H1 (cell line): ENCODE results near the gene LMX1B.

Experiments
- ATF3 ChIP-seq: IDR thresholded peaks from 2 replicates; pipeline ENCODE4 v1.6.1; 2011; ENCODE audit warnings: low read depth, mild to moderate bottlenecking, low read length; ENCODE audit not compliant: insufficient read depth
- CEBPB ChIP-seq: IDR thresholded peaks from 2 replicates; pipeline ENCODE4 v1.6.1; 2012; ENCODE audit warnings: low read depth, low read length
- CTCF ChIP-seq, 3 experiments: IDR thresholded peaks; 1 replicate in 2 of 3; 2 replicates in 1 of 3; pipeline versions ENCODE4 v1.5.1 to v1.6.1; 2011; ENCODE audit warnings: low read length in 3 of 3, mild to moderate bottlenecking in 3 of 3, inconsistent platforms in 2 of 3, low read depth in 1 of 3, moderate library complexity in 1 of 3; ENCODE audit not compliant: insufficient read depth in 1 of 3; ENCODE audit errors: control extremely low read depth in 1 of 3
- EP300 ChIP-seq, 2 experiments: IDR thresholded peaks; 1 replicate in 1 of 2; 2 replicates in 1 of 2; pipeline ENCODE4 v1.6.1; 2011 to 2012; ENCODE audit warnings: low read depth in 2 of 2, low read length in 2 of 2, mild to moderate bottlenecking in 2 of 2, borderline replicate concordance in 1 of 2, inconsistent platforms in 1 of 2, moderate library complexity in 1 of 2
- EZH2 ChIP-seq: fragments of 200-600 bp; sonication (generic); IDR thresholded peaks from 2 replicates; pipeline ENCODE4 v1.7.1; 2012; ENCODE audit warnings: low read depth, mild to moderate bottlenecking, moderate library complexity, low read length, inconsistent platforms; ENCODE audit not compliant: severe bottlenecking
- POLR2A ChIP-seq, 2 experiments: IDR thresholded peaks; 1 replicate in 1 of 2; 2 replicates in 1 of 2; pipeline ENCODE4 v1.6.1; 2011; ENCODE audit warnings: low read depth in 2 of 2, low read length in 2 of 2, mild to moderate bottlenecking in 2 of 2; ENCODE audit errors: control extremely low read depth in 1 of 2
- RAD21 ChIP-seq, 2 experiments: IDR thresholded peaks in 1 of 2; conservative IDR thresholded peaks in 1 of 2; 2 replicates each; pipeline ENCODE4 v1.6.1; 2011; ENCODE audit warnings: low read depth in 2 of 2, low read length in 2 of 2, improper control_type of control experiment in 1 of 2, inconsistent platforms in 1 of 2, mild to moderate bottlenecking in 1 of 2, moderate library complexity in 1 of 2
- SP2 ChIP-seq: IDR thresholded peaks from 2 replicates; pipeline ENCODE4 v1.6.1; 2012; ENCODE audit warnings: mild to moderate bottlenecking, low read length, inconsistent platforms
- TCF12 ChIP-seq: IDR thresholded peaks from 2 replicates; pipeline ENCODE4 v1.6.1; 2011; ENCODE audit warnings: low read depth, mild to moderate bottlenecking, low read length

- TF ChIP-seq EP300 (IDR thresholded peaks at IDR 0.05; ENCODE audit: borderline replicate concordance in 1 of 2, low read depth in 2 of 2, low read length in 2 of 2) (no peak), RAD21 (IDR thresholded peaks at IDR 0.05 in 1 of 2, conservative IDR thresholded peaks at IDR 0.05 in 1 of 2; ENCODE audit: low read depth in 2 of 2, low read length in 2 of 2) (no peak), CTCF (IDR thresholded peaks at IDR 0.05; ENCODE audit: control extremely low read depth in 1 of 3, insufficient read depth in 1 of 3, low read depth in 1 of 3, low read length in 3 of 3) (no peak), CEBPB (no peak), POLR2A (IDR thresholded peaks at IDR 0.05; ENCODE audit: control extremely low read depth in 1 of 2, low read depth in 2 of 2, low read length in 2 of 2) (no peak), SP2 (no peak), EZH2 (no peak), TCF12 (no peak), ATF3 (no peak)
Observed at GRCh38 chr9:126733005-126733404, 119.3 kb downstream of the LMX1B start.
